Right lobe of liver (tissue), 4 donors: ENCODE measurements around the gene ATP1A2.

Experiments
- CTCF ChIP-seq, 4 donors: fragments of 200-600 bp in 3 of 4; fragments of 450-650 bp in 1 of 4; IDR thresholded peaks; one replicate each; pipeline versions ENCODE4 v1.5.1 to v1.8.0; 2016 to 2022; ENCODE audit warnings: antibody characterized with exemption in 4 of 4, mild to moderate bottlenecking in 2 of 4
- POLR2A ChIP-seq: fragments of 450-650 bp; IDR thresholded peaks from one replicate; pipeline ENCODE4 v1.6.1; 2017; ENCODE audit warnings: antibody characterized with exemption, mild to moderate bottlenecking
- donor health status: DM: no; HTN: no; CAD: no.
- donor health status: DM: no; HTN: no; CAD: no.
- donor health status: DM: no; HTN: yes; CAD: no.

- TF ChIP-seq CTCF (IDR thresholded peaks at IDR 0.05) (no peak), POLR2A (no peak)
Measured at GRCh38 chr1:160089883-160090282, 25.7 kb upstream of the ATP1A2 start.
